HG03064 (cell line): ENCODE results near the gene CTSL.

Experiments used
- ATAC-seq: cut with Tn5 transposase; IDR thresholded peaks from one replicate; pipeline ENCODE4 v1.9.1; 2021; ENCODE audit warnings: low read depth; ENCODE audit not compliant: unreplicated experiment

The CTSL gene

GRCh38 chr9:87725900-87726709 is at the start of gene CTSL:
Gene CTSL, plus strand, starts transcription at chr9:87726119. Its CDS starts 1,485 bp downstream, at chr9:87727604.
- no peak for ATAC-seq

- ATAC-seq, result no peak
These were observed 48.7 kb upstream of the CTSL start for GRCh38 chr9:87676976-87677775.

- ATAC-seq, result no peak
These were observed 47.9 kb upstream of the CTSL start for GRCh38 chr9:87677776-87678587.

GRCh38 chr9:87678650-87679355 is 47.1 kb upstream of the CTSL start:
- ATAC-seq, result no peak

GRCh38 chr9:87681271-87682061 is 44.5 kb upstream of the CTSL start:
- ATAC-seq, result no peak

- ATAC-seq, result no peak
These were observed 43.8 kb upstream of the CTSL start for GRCh38 chr9:87682085-87682484.

DNA sequence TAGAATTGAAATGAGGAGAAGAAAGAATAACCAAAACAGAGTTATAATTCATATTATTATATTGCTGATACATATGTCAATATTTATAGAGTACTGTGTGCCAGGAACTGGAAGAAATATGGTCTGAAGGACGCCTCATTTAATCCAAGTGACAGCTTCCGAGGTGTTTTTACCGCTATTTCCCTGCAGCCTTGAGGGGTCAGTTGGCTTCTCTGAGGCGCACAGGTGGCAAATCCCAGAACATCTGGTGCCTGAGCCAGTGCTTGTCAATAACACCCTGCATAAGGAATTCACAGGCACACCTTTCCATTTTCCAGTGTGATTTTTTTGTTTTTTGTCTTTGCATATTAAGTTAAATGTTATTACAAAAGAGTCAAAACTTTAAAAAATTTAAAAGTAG is 43.3 kb upstream of the CTSL start:
- no peak for ATAC-seq

DNA sequence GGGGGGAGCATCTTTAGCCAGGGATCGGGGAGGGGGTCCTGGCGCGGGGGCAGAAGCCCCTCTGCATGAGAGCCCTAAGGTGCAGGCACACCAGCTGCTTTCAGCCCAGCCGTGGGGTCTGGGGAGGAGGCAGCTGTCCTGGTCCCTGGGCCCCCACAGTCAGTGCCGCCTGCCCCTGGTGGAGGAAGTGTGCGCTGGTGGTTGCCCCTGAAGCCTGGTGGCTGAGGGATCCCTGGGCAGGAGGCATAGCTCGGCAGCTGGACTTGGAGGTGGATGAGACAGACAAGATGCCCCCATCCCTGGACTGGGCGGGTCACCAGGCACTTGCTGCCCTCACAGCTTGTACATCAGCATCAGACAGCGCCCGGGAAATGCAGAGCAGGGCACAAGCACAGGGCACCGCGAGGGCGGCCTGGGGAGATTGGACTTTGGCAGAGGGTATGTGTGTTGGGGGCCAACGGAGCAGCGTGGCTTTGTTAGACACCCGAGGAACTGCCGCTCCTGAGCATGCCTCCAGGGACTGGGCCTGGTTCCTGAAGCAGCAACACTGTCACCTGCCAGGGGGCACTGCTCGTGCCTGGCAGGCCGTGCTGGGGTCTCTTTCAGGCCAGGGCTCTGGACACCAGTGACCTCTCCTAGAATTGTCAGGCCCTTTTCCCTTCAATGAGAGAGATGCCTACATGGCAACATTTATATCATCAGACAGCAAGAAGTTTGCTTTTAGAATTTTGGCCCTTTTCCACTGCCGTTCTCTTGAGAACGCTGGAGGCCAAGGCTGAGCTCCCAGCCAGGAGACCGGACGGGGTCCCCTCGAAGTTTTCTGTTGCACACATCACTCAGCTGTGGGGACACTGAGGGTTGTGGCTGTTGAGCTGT is 41.9 kb upstream of the CTSL start:
- no peak for ATAC-seq

GRCh38 chr9:87684627-87685219 is 41.2 kb upstream of the CTSL start:
- no peak for ATAC-seq

DNA sequence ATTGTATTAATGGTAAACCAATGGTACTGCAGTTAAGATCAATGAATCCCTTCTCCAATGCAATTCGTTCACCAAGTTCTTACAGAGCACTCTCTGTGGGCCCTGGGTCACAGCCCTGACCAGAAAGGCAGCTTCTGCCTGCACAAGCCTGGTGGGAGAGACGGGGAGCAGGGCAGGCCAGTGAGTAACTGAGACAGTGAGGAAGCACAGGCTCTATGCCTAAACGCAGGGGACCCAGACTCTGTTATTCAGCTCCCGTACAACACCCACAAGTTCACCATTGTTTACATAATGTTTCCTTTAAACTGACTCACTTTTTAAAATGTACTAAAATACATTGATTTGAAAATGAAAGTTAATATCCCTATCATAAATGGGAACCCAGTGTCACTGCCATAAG is 40.5 kb upstream of the CTSL start:
- no peak for ATAC-seq

DNA sequence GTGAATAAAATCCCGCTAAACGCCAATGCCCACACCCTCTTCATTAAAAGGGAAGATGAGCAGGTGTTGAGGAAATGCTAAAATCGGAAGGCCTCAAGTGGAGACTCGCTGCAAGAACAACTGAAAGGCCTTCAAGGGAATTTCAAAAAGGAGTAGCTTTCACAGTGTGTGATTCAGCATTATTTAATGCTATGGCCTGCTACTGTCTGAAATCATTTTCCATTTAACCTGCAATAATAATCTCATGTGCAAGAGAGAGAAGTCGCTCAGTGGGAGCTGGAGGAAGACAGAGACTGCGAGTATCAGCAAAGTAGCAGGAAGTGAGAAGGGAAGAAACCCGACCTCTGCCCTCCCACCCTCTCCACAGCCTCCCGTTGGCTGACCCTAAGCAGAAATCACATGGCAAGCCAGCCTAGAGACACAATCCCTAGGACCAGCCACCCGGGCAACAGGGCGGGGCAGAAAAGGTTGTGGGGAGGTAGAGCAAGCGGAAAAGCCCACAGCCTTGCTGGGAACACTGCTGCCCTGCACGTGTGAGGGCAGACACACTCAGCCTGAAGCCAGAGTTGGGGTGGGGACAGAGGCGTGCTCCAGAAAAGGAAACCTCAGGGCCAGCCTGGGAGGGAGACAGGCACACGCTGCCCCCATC is 39.9 kb upstream of the CTSL start:
- ATAC-seq, result no peak

DNA sequence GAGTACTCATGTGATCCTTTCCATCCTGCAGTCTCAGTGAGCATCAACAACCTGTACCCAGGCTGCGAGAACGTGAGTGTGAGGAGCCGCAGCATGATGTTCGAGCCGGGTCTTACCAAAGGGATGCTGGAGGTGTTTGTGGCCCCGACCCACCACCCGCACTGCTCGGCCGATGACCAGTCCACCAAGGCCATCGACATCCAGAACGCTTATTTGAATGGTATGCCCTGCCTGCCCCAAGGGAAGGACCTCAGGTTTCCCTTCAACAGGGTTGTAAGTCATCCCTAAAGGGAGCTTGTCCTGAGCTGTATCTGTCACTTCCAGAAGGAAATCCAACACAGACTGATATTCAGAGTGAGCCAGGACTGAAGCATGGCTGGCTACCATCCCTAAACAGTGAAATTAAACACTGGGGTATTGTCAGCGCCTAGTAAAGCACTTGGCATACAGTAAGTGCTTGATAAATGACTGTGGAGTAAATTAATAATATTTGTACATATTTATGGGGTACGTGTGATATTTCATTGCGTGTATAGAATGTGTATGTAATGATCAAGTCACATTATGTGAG is 39.3 kb upstream of the CTSL start:
- ATAC-seq, result no peak

GRCh38 chr9:87687207-87687606 is 38.7 kb upstream of the CTSL start:
- ATAC-seq, result no peak

DNA sequence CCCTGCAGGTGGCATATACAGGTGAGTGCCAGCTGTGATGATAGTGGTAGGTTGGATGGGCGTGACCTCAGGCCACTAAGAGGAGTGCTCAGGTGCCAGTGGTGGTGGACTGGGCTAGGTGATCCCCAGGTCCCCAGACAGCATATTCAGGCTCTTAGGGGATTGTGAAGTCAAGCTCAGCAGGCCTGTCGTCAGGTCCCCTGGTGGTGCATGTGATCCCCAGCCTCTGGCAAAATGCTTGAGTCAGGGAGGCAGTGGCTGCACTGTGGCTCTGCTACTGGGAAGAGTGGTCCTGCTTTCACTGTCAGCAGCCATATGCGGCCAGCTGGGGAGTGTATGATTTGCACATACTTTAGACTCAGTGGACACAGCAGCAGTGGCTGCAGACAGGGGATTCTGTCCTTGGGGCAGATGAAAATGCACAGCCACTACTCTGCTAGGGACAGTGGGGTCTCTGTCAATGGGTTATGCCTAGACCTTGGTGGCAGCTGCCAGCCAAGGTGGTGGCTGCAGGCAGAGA is 31.6 kb upstream of the CTSL start:
- ATAC-seq, result no peak

- no peak for ATAC-seq
These were observed 30.4 kb upstream of the CTSL start for GRCh38 chr9:87695523-87695922.

DNA sequence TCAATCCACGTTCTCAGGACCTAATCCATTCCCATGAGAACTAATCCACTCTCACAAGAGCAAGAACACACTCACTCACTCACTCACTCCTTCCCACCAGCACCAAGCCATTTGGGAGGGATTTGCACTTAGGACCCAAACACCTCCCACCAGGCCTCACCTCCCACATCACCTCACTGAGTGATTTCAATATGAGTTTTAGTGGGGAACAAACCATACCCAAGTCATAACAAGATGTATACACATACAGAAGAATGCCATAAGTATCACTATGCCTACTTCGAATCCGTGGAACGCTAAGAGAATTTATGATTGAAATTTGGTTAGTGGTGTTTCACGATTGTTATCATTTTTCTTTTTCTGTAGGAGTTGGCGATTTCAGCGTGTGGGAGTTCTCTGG is 29.3 kb upstream of the CTSL start:
- no peak for ATAC-seq

DNA sequence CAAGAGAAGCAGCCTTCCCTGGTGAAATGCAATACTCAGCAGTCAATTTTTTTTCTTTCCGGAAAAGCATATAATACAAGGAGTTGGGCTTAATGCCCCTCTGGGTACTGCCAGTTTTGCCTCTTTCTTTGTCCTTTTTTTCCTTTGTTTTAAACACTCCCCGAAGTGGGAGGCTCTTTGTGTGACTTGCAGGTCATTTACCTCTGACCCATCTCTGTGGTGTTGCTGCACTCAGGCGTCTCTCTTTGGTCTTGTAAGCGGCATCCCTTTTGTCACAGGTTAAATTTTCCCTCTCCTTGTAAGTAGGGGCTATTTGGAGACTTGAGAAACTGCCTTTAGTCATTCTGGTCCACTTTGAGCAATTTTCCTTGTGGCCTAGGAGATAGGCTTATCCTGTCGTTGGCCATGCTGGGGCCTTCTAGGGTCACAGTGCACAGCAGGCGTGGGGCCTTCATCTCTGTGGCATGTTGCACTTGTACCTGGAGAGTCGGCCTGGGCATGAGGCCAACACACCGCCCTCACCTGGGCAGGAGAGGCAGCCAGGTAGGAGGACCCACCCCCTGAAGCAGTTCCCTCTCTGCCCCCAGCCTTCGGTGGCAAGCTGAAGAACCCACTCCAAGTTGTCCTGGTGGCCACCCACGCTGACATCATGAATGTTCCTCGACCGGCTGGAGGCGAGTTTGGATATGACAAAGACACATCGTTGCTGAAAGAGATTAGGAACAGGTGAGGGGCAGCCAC is 27.7 kb upstream of the CTSL start:
- ATAC-seq, result no peak
